Lower leg skin (tissue), 4 donors: ENCODE data around the gene NAPSA. TPM values are rescaled to one million over a fixed set of nuclear protein-coding genes. Genes with fewer than 3 reads are reported as not detected.

Experiments
- DNase-seq, 2 donors: peaks; one replicate each; pipeline ENCODE4 v3.0.0-alpha.2; 2019; ENCODE audit warnings: low spot score in 2 of 2
- H3K4me3 ChIP-seq: fragments of 200-600 bp; sonication (generic); 2 replicates; pipeline ENCODE4 v1.5.1; 2017; ENCODE audit warnings: mild to moderate bottlenecking, low read depth; ENCODE audit not compliant: poor library complexity, severe bottlenecking
- CTCF ChIP-seq, 3 donors: fragments of 450-650 bp; IDR thresholded peaks; one replicate each; pipeline ENCODE4 v1.5.1; 2016; ENCODE audit warnings: antibody characterized with exemption in 3 of 3, mild to moderate bottlenecking in 3 of 3, moderate library complexity in 2 of 3
- POLR2A ChIP-seq, 2 donors: fragments of 450-650 bp; IDR thresholded peaks; one replicate each; pipeline ENCODE4 v1.6.1; 2016 to 2017; ENCODE audit warnings: antibody characterized with exemption in 2 of 2, mild to moderate bottlenecking in 1 of 2, moderate library complexity in 1 of 2
- WGBS, 2 donors: methylation state at CpG; one replicate each; pipeline ENCODE4 v1.1.5; 2018; 5-methylcytosine and 5-hydroxymethylcytosine counted together
- intact Hi-C: fragments of 100-400 bp; cut with DNase I; formaldehyde crosslinking; loops from one replicate; pipeline ENCODE4 v1.15.0; 2023; ENCODE audit warnings: low total_unique reads
- total RNA-seq, 4 donors: library from RNA; depleted of rRNA; stranded (reverse); fragments of >200 nt; gene quantifications; one replicate each; pipeline ENCODE4 v1.1.0, GENCODE V29; 2016

The NAPSA gene
- total RNA-seq, 4 donors from 2014 or later: 0.51 to 5.9 (median 2.6) TPM

- TF ChIP-seq CTCF (IDR thresholded peaks at IDR 0.05): no peak
- TF ChIP-seq POLR2A (IDR thresholded peaks at IDR 0.05): no peak
- WGBS, 2 donors: 79 to 84% methylated on average over 10 of the region's 10 CpGs
- no peak overlapping the region for H3K4me3 ChIP-seq
- DNase-seq: no peak
- intact Hi-C loops: no loop called here
Measured at GRCh38 chr19:50371914-50372475, 6.6 kb upstream of the NAPSA start.

- DNase-seq: peak; percentile 88 to 97
- peak in 1 of 3 donors; percentile 32 for TF ChIP-seq CTCF (IDR thresholded peaks at IDR 0.05)
- no peak for TF ChIP-seq POLR2A (IDR thresholded peaks at IDR 0.05)
- 5 to 10% methylated on average over 34 of the region's 34 CpGs for WGBS, 2 donors
- intact Hi-C loops: loop anchor here (5.0 to 10.0 kb wide), 2 partner anchors 93 to 416 kb away; no protein-coding TSS in a partner anchor
- peak overlapping the region; percentile 46 for H3K4me3 ChIP-seq
Measured at GRCh38 chr19:50368649-50369570, 3.5 kb upstream of the NAPSA start.

GRCh38 chr19:50362656-50363424 lies 2.6 kb downstream of the NAPSA start:
- intact Hi-C loops: loop anchor here (10.0 kb wide), 1 partner anchor 422 kb away; no protein-coding TSS in a partner anchor
- TF ChIP-seq POLR2A (IDR thresholded peaks at IDR 0.05): no peak
- TF ChIP-seq CTCF (IDR thresholded peaks at IDR 0.05): no peak
- no peak overlapping the region for H3K4me3 ChIP-seq
- DNase-seq: no peak
- 72 to 74% methylated on average over 11 of the region's 11 CpGs for WGBS, 2 donors

- H3K4me3 ChIP-seq: no peak overlapping the region
- no peak for TF ChIP-seq POLR2A (IDR thresholded peaks at IDR 0.05)
- no peak for TF ChIP-seq CTCF (IDR thresholded peaks at IDR 0.05)
- no peak for DNase-seq
- intact Hi-C loops: loop anchor here (10.0 kb wide), 1 partner anchor 423 kb away; no protein-coding TSS in a partner anchor
- WGBS, 2 donors: 86% methylated on average over 7 of the region's 7 CpGs
Measured at GRCh38 chr19:50362030-50362412, 3.4 kb downstream of the NAPSA start.

DNA sequence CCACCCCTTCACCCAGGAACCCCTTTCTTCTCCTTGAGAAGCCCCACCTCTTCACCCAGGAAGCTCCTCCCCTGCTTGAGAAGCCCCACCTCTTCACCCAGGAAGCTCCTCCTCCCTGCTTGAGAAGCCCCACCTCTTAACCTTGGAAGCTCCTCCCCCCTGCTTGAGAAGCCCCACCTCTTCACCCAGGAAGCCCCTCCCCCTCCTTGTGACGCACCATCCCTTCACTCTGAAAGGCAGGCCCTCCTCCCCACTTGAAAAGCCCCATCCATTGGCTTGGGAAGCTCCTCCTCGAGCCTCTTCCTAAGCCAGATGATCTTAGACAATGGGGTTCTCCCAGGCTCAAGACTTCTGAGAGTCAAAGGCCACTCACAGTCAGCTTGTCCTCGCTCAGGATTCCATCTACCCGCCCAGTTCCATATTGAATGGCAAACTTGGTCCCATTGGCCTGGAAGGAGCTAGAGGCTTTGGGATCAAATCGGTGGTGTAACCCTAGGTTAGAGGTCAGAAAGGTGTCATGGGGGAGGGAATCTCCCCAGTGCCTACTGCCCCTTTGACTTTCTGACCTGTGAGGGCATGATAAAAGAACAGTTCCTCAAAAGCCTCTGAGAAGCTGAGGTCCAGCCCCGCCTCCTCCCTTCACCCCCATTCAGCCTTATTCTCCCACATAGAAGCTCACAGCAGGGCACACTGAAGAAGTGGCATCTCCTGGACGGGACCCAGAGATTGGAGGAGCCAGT lies 4.0 kb downstream of the NAPSA start:
- H3K4me3 ChIP-seq: no peak overlapping the region
- TF ChIP-seq CTCF (IDR thresholded peaks at IDR 0.05): no peak
- TF ChIP-seq POLR2A (IDR thresholded peaks at IDR 0.05): no peak
- DNase-seq: no peak
- WGBS, 2 donors: 85 to 89% methylated on average over 7 of the region's 7 CpGs
- intact Hi-C loops: loop anchor here (10.0 kb wide), 1 partner anchor 423 kb away; no protein-coding TSS in a partner anchor
